Activated T-cell treated with anti-CD3 and anti-CD28 coated beads, Interleukin-2, amount 50 U/mL, for 72 hours (primary cell): ENCODE data around the gene SHLD2. TPM values are rescaled to one million over a fixed set of nuclear protein-coding genes. Genes with fewer than 3 reads are reported as not detected.
"Not testable (repeated sequence)": the region's sequence is repeated elsewhere in the genome, so short reads cannot be mapped to it uniquely, and the experiment has no call there.

Experiments used
- ATAC-seq, 2 donors: fragments of 150-1000 bp; cut with Tn5 transposase; replicated peaks in 1 of 2; 2 replicates each; pipeline ENCODE4 v1.10.0; 2021; ENCODE audit warnings: moderate library complexity in 2 of 2, mild to moderate bottlenecking in 1 of 2
- DNase-seq, 2 donors: peaks; one replicate each; pipeline ENCODE4 v3.0.0; 2021 to 2022; ENCODE audit warnings: mixed read lengths in 1 of 2
- H3K27ac Mint-ChIP-seq: one replicate; pipeline ENCODE4 v1.8.0; 2022; ENCODE audit warnings: mild to moderate bottlenecking, moderate library complexity, mixed read lengths
- H3K27me3 Mint-ChIP-seq: one replicate; pipeline ENCODE4 v1.8.0; 2022; ENCODE audit warnings: low read depth, mixed read lengths
- H3K36me3 Mint-ChIP-seq, 2 donors: one replicate each; pipeline ENCODE4 v1.8.0; 2022; ENCODE audit warnings: mixed read lengths in 2 of 2, mild to moderate bottlenecking in 1 of 2; ENCODE audit not compliant: insufficient read depth in 2 of 2
- H3K4me1 Mint-ChIP-seq: one replicate; pipeline ENCODE4 v1.8.0; 2022; ENCODE audit warnings: low read depth, mixed read lengths
- H3K4me3 Mint-ChIP-seq, 2 donors: one replicate each; pipeline ENCODE4 v1.8.0; 2022; ENCODE audit warnings: mild to moderate bottlenecking in 2 of 2, mixed read lengths in 2 of 2, moderate library complexity in 2 of 2
- H3K9me3 Mint-ChIP-seq, 2 donors: one replicate each; pipeline ENCODE4 v1.8.0; 2022; ENCODE audit warnings: mixed read lengths in 2 of 2
- total RNA-seq, 2 donors: library from RNA; stranded (reverse); gene quantifications; one replicate each; pipeline ENCODE4 v1.2.3, GENCODE V29; 2022

Gene SHLD2
- total RNA-seq, 2 donors from 2014 or later = 28.7 to 33.3 TPM

- H3K27ac Mint-ChIP-seq, H3K27me3 Mint-ChIP-seq, DNase-seq, ATAC-seq, H3K9me3 Mint-ChIP-seq, H3K4me3 Mint-ChIP-seq, H3K4me1 Mint-ChIP-seq, H3K36me3 Mint-ChIP-seq: not testable (repeated sequence)
These were observed 75.7 kb downstream of the SHLD2 start for GRCh38 chr10:87170705-87171104.

GRCh38 chr10:87171670-87172069 lies 76.7 kb downstream of the SHLD2 start:
- not testable (repeated sequence) for H3K27ac Mint-ChIP-seq, H3K4me3 Mint-ChIP-seq, H3K27me3 Mint-ChIP-seq, DNase-seq, ATAC-seq, H3K9me3 Mint-ChIP-seq, H3K4me1 Mint-ChIP-seq, H3K36me3 Mint-ChIP-seq

GRCh38 chr10:87172178-87172577 lies 77.2 kb downstream of the SHLD2 start:
- H3K27ac Mint-ChIP-seq, H3K4me3 Mint-ChIP-seq, H3K9me3 Mint-ChIP-seq, DNase-seq, H3K27me3 Mint-ChIP-seq, ATAC-seq, H3K36me3 Mint-ChIP-seq, H3K4me1 Mint-ChIP-seq: not testable (repeated sequence)

- not testable (repeated sequence) for DNase-seq, H3K27me3 Mint-ChIP-seq, H3K4me1 Mint-ChIP-seq, H3K9me3 Mint-ChIP-seq, H3K27ac Mint-ChIP-seq, H3K4me3 Mint-ChIP-seq, H3K36me3 Mint-ChIP-seq, ATAC-seq
These were observed 82.6 kb downstream of the SHLD2 start for GRCh38 chr10:87177587-87177986.

- not testable (repeated sequence) for H3K4me3 Mint-ChIP-seq, ATAC-seq, H3K27ac Mint-ChIP-seq, H3K4me1 Mint-ChIP-seq, H3K27me3 Mint-ChIP-seq, H3K9me3 Mint-ChIP-seq, DNase-seq
- H3K36me3 Mint-ChIP-seq = peaks cover 19 to 34% of the 10 kb centered on the region in 2 donors
These were observed 89.4 kb downstream of the SHLD2 start for GRCh38 chr10:87184421-87184820.

GRCh38 chr10:87186016-87186415 lies 91.0 kb downstream of the SHLD2 start:
- not testable (repeated sequence) for H3K4me3 Mint-ChIP-seq, H3K27me3 Mint-ChIP-seq, H3K27ac Mint-ChIP-seq, H3K9me3 Mint-ChIP-seq, DNase-seq, H3K4me1 Mint-ChIP-seq, ATAC-seq
- peaks cover 19 to 34% of the 10 kb centered on the region in 2 donors for H3K36me3 Mint-ChIP-seq

- H3K36me3 Mint-ChIP-seq = peaks cover 19 to 34% of the 10 kb centered on the region in 2 donors
These were observed 92.6 kb downstream of the SHLD2 start for GRCh38 chr10:87187573-87187972.

GRCh38 chr10:87191841-87192240 lies 96.8 kb downstream of the SHLD2 start:
- peaks cover 6 to 16% of the 10 kb centered on the region in 2 donors for H3K36me3 Mint-ChIP-seq
- H3K27me3 Mint-ChIP-seq, H3K4me3 Mint-ChIP-seq, DNase-seq, H3K4me1 Mint-ChIP-seq, H3K27ac Mint-ChIP-seq, H3K9me3 Mint-ChIP-seq, ATAC-seq: not testable (repeated sequence)

More at GRCh38 chr10:87187573-87187972, 92.6 kb downstream of the SHLD2 start:
- not testable (repeated sequence) for H3K27me3 Mint-ChIP-seq, DNase-seq, H3K27ac Mint-ChIP-seq, ATAC-seq, H3K4me1 Mint-ChIP-seq, H3K4me3 Mint-ChIP-seq, H3K9me3 Mint-ChIP-seq

- peak; percentile 4 to 36 for DNase-seq
- H3K36me3 Mint-ChIP-seq, H3K27me3 Mint-ChIP-seq, H3K9me3 Mint-ChIP-seq: not testable (repeated sequence)
- ATAC-seq = peak; percentile 64 to 76
- Mint-ChIP-seq H3K4me1 (peaks cover 20% of the 10 kb centered on the region), H3K27ac (peak overlapping the region; percentile 35), H3K4me3 (peak overlapping the region in 1 of 2 donors; percentile 68)
These were observed 105.9 kb downstream of the SHLD2 start for GRCh38 chr10:87200924-87201323.

- not testable (repeated sequence) for H3K9me3 Mint-ChIP-seq, ATAC-seq, H3K36me3 Mint-ChIP-seq, H3K27me3 Mint-ChIP-seq, DNase-seq, H3K4me3 Mint-ChIP-seq, H3K27ac Mint-ChIP-seq
- H3K4me1 Mint-ChIP-seq = peaks cover 20% of the 10 kb centered on the region
These were observed 109.8 kb downstream of the SHLD2 start for GRCh38 chr10:87204801-87205200.

- not testable (repeated sequence) for H3K4me3 Mint-ChIP-seq, H3K27me3 Mint-ChIP-seq, H3K9me3 Mint-ChIP-seq, ATAC-seq, H3K27ac Mint-ChIP-seq, H3K36me3 Mint-ChIP-seq, DNase-seq
- peaks cover 14% of the 10 kb centered on the region for H3K4me1 Mint-ChIP-seq
These were observed 111.9 kb downstream of the SHLD2 start for GRCh38 chr10:87206922-87207321.

- not testable (repeated sequence) for H3K9me3 Mint-ChIP-seq, H3K27me3 Mint-ChIP-seq, H3K27ac Mint-ChIP-seq, H3K4me3 Mint-ChIP-seq, DNase-seq, ATAC-seq, H3K36me3 Mint-ChIP-seq, H3K4me1 Mint-ChIP-seq
These were observed 115.3 kb downstream of the SHLD2 start for GRCh38 chr10:87210309-87210708.

GRCh38 chr10:87211848-87212247 lies 116.8 kb downstream of the SHLD2 start:
- ATAC-seq = peak in 1 of 2 donors; percentile 23
- not testable (repeated sequence) for DNase-seq, H3K36me3 Mint-ChIP-seq, H3K4me1 Mint-ChIP-seq, H3K9me3 Mint-ChIP-seq, H3K27me3 Mint-ChIP-seq, H3K27ac Mint-ChIP-seq, H3K4me3 Mint-ChIP-seq

- not testable (repeated sequence) for H3K9me3 Mint-ChIP-seq, H3K27ac Mint-ChIP-seq, H3K4me1 Mint-ChIP-seq, H3K4me3 Mint-ChIP-seq, H3K27me3 Mint-ChIP-seq, H3K36me3 Mint-ChIP-seq, DNase-seq
- peak; percentile 56 to 66 for ATAC-seq
These were observed 118.3 kb downstream of the SHLD2 start for GRCh38 chr10:87213150-87213765.
